ENCODE data around the gene ADGRG1.

ADGRG1 gene

DNA sequence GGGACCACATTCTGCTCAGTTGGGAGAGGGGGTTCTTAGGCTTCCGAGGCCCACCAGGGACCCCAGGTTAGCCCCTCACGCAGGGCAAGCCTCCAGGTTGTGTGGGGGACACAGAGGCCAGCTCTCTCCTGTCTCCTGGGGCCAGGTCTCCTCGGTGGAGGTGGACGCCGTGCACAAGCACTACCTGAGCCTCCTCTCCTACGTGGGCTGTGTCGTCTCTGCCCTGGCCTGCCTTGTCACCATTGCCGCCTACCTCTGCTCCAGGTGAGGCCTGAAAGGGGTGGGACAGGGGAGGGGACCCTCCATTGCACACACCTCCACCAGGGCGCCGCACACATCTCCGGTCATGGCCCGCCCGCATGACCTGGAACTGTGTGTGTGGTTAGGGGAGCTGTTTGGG is 28.8 kb downstream of the ADGRG1 start:
- TF ChIP-seq FOXP2 (optimal IDR thresholded peaks at IDR 0.05; ENCODE audit: borderline replicate concordance, extremely low read depth, extremely low read length, insufficient read depth) (no peak), TAF1 (IDR thresholded peaks at IDR 0.05; ENCODE audit: borderline replicate concordance, insufficient read depth, low read length) (no peak), POLR2AphosphoS5 (IDR thresholded peaks at IDR 0.05; ENCODE audit: low read depth, low read length) (no peak), SIN3A (IDR thresholded peaks at IDR 0.05; ENCODE audit: borderline replicate concordance, insufficient read depth, low read length) (no peak)
- TF ChIP-seq, protein P1, sequence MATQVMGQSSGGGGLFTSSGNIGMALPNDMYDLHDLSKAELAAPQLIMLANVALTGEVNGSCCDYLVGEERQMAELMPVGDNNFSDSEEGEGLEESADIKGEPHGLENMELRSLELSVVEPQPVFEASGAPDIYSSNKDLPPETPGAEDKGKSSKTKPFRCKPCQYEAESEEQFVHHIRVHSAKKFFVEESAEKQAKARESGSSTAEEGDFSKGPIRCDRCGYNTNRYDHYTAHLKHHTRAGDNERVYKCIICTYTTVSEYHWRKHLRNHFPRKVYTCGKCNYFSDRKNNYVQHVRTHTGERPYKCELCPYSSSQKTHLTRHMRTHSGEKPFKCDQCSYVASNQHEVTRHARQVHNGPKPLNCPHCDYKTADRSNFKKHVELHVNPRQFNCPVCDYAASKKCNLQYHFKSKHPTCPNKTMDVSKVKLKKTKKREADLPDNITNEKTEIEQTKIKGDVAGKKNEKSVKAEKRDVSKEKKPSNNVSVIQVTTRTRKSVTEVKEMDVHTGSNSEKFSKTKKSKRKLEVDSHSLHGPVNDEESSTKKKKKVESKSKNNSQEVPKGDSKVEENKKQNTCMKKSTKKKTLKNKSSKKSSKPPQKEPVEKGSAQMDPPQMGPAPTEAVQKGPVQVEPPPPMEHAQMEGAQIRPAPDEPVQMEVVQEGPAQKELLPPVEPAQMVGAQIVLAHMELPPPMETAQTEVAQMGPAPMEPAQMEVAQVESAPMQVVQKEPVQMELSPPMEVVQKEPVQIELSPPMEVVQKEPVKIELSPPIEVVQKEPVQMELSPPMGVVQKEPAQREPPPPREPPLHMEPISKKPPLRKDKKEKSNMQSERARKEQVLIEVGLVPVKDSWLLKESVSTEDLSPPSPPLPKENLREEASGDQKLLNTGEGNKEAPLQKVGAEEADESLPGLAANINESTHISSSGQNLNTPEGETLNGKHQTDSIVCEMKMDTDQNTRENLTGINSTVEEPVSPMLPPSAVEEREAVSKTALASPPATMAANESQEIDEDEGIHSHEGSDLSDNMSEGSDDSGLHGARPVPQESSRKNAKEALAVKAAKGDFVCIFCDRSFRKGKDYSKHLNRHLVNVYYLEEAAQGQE (IDR thresholded peaks at IDR 0.05; ENCODE audit: insufficient read depth in 1 of 2, low read depth in 2 of 2, low read length in 2 of 2) = no peak

DNA sequence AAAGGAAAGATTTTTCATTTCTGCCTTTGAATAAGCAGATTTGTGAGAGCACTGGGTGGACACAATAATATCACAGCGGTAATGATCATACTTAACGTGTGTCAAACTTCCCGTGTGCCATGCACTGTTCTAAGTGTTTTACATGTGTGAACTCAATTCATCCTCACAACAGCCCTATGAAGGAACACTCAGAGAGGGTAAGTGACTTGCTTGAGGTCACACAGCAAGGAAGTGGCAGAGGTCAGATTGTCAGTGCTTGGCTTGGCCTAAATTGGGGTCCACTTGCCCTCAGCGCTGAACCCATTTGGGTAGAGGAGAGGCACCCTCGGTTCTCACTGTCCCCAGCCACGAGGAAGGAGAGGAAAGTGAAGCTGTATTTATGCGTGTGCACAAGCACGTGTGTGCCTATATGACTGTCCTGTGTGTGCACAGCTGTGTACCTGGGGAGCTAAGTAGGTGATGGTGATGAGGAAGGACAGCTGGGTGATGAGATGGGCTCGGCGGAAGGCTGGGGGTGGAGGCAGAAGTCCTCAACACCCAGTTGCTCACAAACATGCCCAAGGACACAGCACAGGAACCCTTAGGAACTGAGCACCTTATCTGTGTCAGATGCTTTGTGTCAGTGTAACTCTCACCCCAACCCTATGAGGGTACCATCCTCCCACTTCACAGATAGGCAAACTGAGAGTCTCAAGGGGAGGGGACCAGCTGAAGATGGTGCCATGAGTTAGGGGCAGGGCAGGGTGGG is 29.9 kb downstream of the ADGRG1 start:
- TF ChIP-seq POLR2AphosphoS5 (IDR thresholded peaks at IDR 0.05; ENCODE audit: low read depth, low read length) (no peak), SIN3A (IDR thresholded peaks at IDR 0.05; ENCODE audit: borderline replicate concordance, insufficient read depth, low read length) (no peak)

DNA sequence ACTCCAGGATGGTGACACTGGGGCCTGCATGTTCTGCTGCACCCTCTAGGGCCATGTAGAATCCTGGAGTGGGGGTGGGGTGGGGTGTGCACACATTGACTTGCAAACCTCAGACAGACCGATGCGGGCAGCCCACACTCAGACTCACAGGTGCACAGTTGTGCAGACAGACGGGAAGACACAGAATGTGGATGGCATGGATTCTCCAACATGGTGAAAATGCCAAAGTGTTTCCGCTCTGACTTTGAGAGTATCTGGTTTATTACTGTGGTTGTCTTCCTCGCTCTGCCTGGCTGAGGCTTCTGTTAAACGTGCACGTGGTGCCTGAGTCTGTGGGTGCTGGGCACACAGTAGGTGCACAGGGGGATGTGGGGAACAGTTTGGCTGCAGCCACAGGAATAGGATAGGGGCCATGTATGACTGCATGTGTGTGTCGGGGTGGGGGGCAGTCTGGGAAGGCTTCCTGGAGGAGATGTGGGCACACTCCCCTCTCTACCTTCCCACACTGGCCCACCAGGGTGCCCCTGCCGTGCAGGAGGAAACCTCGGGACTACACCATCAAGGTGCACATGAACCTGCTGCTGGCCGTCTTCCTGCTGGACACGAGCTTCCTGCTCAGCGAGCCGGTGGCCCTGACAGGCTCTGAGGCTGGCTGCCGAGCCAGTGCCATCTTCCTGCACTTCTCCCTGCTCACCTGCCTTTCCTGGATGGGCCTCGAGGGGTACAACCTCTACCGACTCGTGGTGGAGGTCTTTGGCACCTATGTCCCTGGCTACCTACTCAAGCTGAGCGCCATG is 30.6 kb downstream of the ADGRG1 start:
- TF ChIP-seq SIN3A (IDR thresholded peaks at IDR 0.05; ENCODE audit: borderline replicate concordance, insufficient read depth, low read length) = no peak
- TF ChIP-seq POLR2AphosphoS5 (IDR thresholded peaks at IDR 0.05; ENCODE audit: low read depth, low read length) = no peak
- no peak for TF ChIP-seq FOXP2 (optimal IDR thresholded peaks at IDR 0.05; ENCODE audit: borderline replicate concordance, extremely low read depth, extremely low read length, insufficient read depth)
- TF ChIP-seq, protein P1 (IDR thresholded peaks at IDR 0.05; ENCODE audit: insufficient read depth in 1 of 2, low read depth in 2 of 2, low read length in 2 of 2) = no peak
- TF ChIP-seq TAF1 (IDR thresholded peaks at IDR 0.05; ENCODE audit: borderline replicate concordance, insufficient read depth, low read length) = no peak

DNA sequence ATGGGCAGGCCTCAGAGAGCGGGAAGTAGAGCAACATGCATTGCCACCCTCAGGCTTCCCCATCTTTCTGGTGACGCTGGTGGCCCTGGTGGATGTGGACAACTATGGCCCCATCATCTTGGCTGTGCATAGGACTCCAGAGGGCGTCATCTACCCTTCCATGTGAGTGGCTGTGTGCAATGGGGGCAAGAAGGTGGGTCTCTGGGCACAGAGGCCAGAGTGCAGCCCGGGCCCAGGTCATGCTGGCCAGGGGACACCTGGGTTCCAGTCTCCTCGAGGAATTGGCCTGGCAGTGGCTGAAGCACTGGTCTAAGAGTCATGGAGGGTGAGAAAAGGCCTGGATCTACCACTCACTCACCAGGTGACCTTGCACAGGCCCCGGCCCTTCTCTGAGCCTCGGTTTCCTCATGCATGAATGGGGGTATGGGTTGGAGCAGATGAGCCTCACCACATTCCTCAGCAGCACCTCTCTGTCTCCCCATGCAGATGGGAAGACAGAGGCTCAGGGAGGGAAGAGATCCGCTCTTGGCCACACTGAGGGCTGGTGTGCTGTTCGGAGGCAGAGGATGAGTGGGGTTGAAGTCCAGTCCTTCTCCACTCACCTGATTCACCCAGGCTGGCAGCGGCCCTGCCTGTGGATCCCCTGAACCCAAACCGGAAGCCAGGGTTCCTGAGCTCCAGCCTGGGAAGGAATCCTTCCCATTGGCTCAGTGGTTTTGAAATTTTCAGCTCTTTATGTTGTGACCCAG is 32.5 kb downstream of the ADGRG1 start:
- TF ChIP-seq, protein P1 (IDR thresholded peaks at IDR 0.05; ENCODE audit: insufficient read depth in 1 of 2, low read depth in 2 of 2, low read length in 2 of 2) = no peak
- TF ChIP-seq POLR2AphosphoS5 (IDR thresholded peaks at IDR 0.05; ENCODE audit: low read depth, low read length) (no peak), SIN3A (IDR thresholded peaks at IDR 0.05; ENCODE audit: borderline replicate concordance, insufficient read depth, low read length) (no peak), TAF1 (IDR thresholded peaks at IDR 0.05; ENCODE audit: borderline replicate concordance, insufficient read depth, low read length) (no peak), FOXP2 (optimal IDR thresholded peaks at IDR 0.05; ENCODE audit: borderline replicate concordance, extremely low read depth, extremely low read length, insufficient read depth) (no peak)

DNA sequence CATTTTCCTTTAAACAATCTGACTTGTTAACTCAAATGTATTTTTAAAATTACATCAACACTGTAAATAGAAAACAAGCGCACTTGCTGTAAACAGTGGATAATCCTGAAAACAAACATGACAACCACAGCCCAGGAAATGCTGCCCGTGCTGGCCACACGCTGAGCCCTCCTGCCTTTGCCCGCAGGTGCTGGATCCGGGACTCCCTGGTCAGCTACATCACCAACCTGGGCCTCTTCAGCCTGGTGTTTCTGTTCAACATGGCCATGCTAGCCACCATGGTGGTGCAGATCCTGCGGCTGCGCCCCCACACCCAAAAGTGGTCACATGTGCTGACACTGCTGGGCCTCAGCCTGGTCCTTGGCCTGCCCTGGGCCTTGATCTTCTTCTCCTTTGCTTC is 33.1 kb downstream of the ADGRG1 start:
- TF ChIP-seq, protein P1 (IDR thresholded peaks at IDR 0.05; ENCODE audit: insufficient read depth in 1 of 2, low read depth in 2 of 2, low read length in 2 of 2) = no peak
- TF ChIP-seq SIN3A (IDR thresholded peaks at IDR 0.05; ENCODE audit: borderline replicate concordance, insufficient read depth, low read length) (no peak), POLR2AphosphoS5 (IDR thresholded peaks at IDR 0.05; ENCODE audit: low read depth, low read length) (no peak), FOXP2 (optimal IDR thresholded peaks at IDR 0.05; ENCODE audit: borderline replicate concordance, extremely low read depth, extremely low read length, insufficient read depth) (no peak)

Data from PFSK-1 (cell line).